IMR-90 (cell line): ENCODE data around the gene MGLL. TPM values are rescaled to one million over a fixed set of nuclear protein-coding genes. Genes with fewer than 3 reads are reported as not detected.

ENCODE experiments used
- ATAC-seq: fragments of 200-7000 bp; cut with Tn5 transposase; 2 replicates; pipeline ENCODE4 v1.9.1; 2020; ENCODE audit warnings: low read depth, mild to moderate bottlenecking, moderate library complexity
- BruUV-seq: library from RNA; stranded (reverse); fragments of 400-500 nt; replicated peaks from 2 replicates; lab custom pipeline; 2021; lab: Mats Ljungman, UMichigan
- CTCF ChIA-PET: fragments of 300-600 bp; formaldehyde crosslinking; extraction: SDS; loops from one replicate; lab custom pipeline; 2021; ENCODE audit warnings: antibody characterized with exemption; lab: Yijun Ruan, JAX
- POLR2A ChIA-PET: fragments of 300-600 bp; sonication (Branson Sonifier 250); formaldehyde crosslinking; loops from one replicate; lab custom pipeline; 2022; ENCODE audit warnings: antibody characterized with exemption; ENCODE audit not compliant: unreplicated experiment; lab: Charles Lee
- DNase-seq: peaks from one replicate; pipeline ENCODE4 v3.0.0; 2013
- H2AFZ ChIP-seq: replicated peaks from 2 replicates; pipeline ENCODE3; 2013; ENCODE audit warnings: low read length, mild to moderate bottlenecking; ENCODE audit not compliant: poor library complexity
- H2AK5ac ChIP-seq: 2 replicates; pipeline ENCODE4 v1.6.1; 2013; ENCODE audit warnings: low read depth, low read length, inconsistent platforms
- H2AK9ac ChIP-seq: replicated peaks from 2 replicates; pipeline ENCODE3; 2013; ENCODE audit warnings: mild to moderate bottlenecking, low read depth, low read length, moderate library complexity; ENCODE audit not compliant: poor library complexity
- H2BK120ac ChIP-seq: 2 replicates; pipeline ENCODE4 v1.6.1; 2013; ENCODE audit warnings: low read depth, low read length, inconsistent platforms
- H2BK15ac ChIP-seq: 3 replicates; pipeline ENCODE4 v1.6.1; 2013; ENCODE audit warnings: low read depth, low read length, inconsistent platforms
- H2BK20ac ChIP-seq: 2 replicates; pipeline ENCODE4 v1.6.1; 2013; ENCODE audit warnings: low read depth, mild to moderate bottlenecking, inconsistent platforms, low read length, moderate library complexity
- H2BK5ac ChIP-seq: 2 replicates; pipeline ENCODE4 v1.6.1; 2013; ENCODE audit warnings: mild to moderate bottlenecking, low read depth, low read length, inconsistent platforms; ENCODE audit not compliant: poor library complexity, severe bottlenecking
- H3K14ac ChIP-seq: replicated peaks from 2 replicates; pipeline ENCODE4 v1.6.1; 2013; ENCODE audit warnings: low read depth, low read length, inconsistent platforms
- H3K18ac ChIP-seq: 2 replicates; pipeline ENCODE4 v1.6.1; 2013; ENCODE audit warnings: low read depth, low read length, control low read depth
- H3K23ac ChIP-seq: 2 replicates; pipeline ENCODE4 v1.6.1; 2013; ENCODE audit warnings: low read depth, low read length, inconsistent platforms
- H3K27ac ChIP-seq: 2 replicates; pipeline ENCODE4 v1.5.1; 2013; ENCODE audit warnings: mild to moderate bottlenecking, control low read depth, low read length; ENCODE audit not compliant: insufficient read depth
- H3K27me3 ChIP-seq: 2 replicates; pipeline ENCODE4 v1.6.1; 2013; ENCODE audit warnings: low read length; ENCODE audit not compliant: control insufficient read depth, insufficient read depth
- H3K36me3 ChIP-seq: 2 replicates; pipeline ENCODE4 v1.6.1; 2013; ENCODE audit warnings: low read length, mixed read lengths; ENCODE audit not compliant: control insufficient read depth, insufficient read depth
- H3K4ac ChIP-seq: 2 replicates; pipeline ENCODE4 v1.6.1; 2013; ENCODE audit warnings: low read depth, low read length, inconsistent platforms
- H3K4me1 ChIP-seq: 2 replicates; pipeline ENCODE4 v1.6.1; 2013; ENCODE audit warnings: low read length, mixed read lengths; ENCODE audit not compliant: control insufficient read depth, insufficient read depth
- H3K4me2 ChIP-seq: 2 replicates; pipeline ENCODE4 v1.6.1; 2013; ENCODE audit warnings: low read depth, mild to moderate bottlenecking, control low read depth, low read length, moderate library complexity
- H3K4me3 ChIP-seq: 2 replicates; pipeline ENCODE4 v1.5.1; 2013; ENCODE audit warnings: low read depth, mild to moderate bottlenecking, control low read depth, low read length, moderate library complexity; ENCODE audit not compliant: insufficient read depth
- H3K56ac ChIP-seq: 2 replicates; pipeline ENCODE4 v1.6.1; 2013; ENCODE audit warnings: low read length, inconsistent platforms; ENCODE audit not compliant: insufficient read depth; ENCODE audit errors: extremely low read depth
- H3K79me1 ChIP-seq, 2 experiments: 2 replicates each; pipeline ENCODE4 v1.6.1; 2013; ENCODE audit warnings: low read length in 2 of 2, inconsistent platforms in 1 of 2, low read depth in 1 of 2
- H3K9ac ChIP-seq: 2 replicates; pipeline ENCODE4 v1.6.1; 2013; ENCODE audit warnings: low read depth, low read length, control low read depth
- H3K9me1 ChIP-seq: 2 replicates; pipeline ENCODE4 v1.6.1; 2013; ENCODE audit warnings: low read length, inconsistent platforms; ENCODE audit not compliant: insufficient read depth
- H3K9me3 ChIP-seq: 2 replicates; pipeline ENCODE4 v1.6.1; 2013; ENCODE audit warnings: low read length; ENCODE audit not compliant: control insufficient read depth, insufficient read depth
- H4K20me1 ChIP-seq: 2 replicates; pipeline ENCODE4 v1.6.1; 2013; ENCODE audit warnings: low read length, inconsistent platforms; ENCODE audit not compliant: insufficient read depth
- H4K5ac ChIP-seq: 2 replicates; pipeline ENCODE4 v1.6.1; 2013; ENCODE audit warnings: mild to moderate bottlenecking, low read depth, low read length, control low read depth
- H4K8ac ChIP-seq, 2 experiments: 2 replicates each; pipeline ENCODE4 v1.6.1; 2013; ENCODE audit warnings: low read depth in 2 of 2, low read length in 2 of 2, control low read depth in 1 of 2, inconsistent platforms in 1 of 2
- H4K91ac ChIP-seq: 2 replicates; pipeline ENCODE4 v1.6.1; 2013; ENCODE audit warnings: low read depth, low read length, inconsistent platforms; ENCODE audit not compliant: insufficient read depth
- CEBPB ChIP-seq: IDR thresholded peaks from 2 replicates; pipeline ENCODE4 v1.6.1; 2012; ENCODE audit warnings: low read depth, low read length, improper control_type of control experiment
- WGBS, 2 experiments: methylation state at CpG; one replicate each; pipeline versions ENCODE4 v1.1.5 to v1.1.7; 2013; ENCODE audit warnings: missing lambda C conversion rate in 2 of 2; ENCODE audit not compliant: insufficient read length in 1 of 2; ENCODE audit errors: extremely low coverage in 2 of 2; 5-methylcytosine and 5-hydroxymethylcytosine counted together
- dilution Hi-C: fragments of 300-500 bp; cut with HindIII; formaldehyde crosslinking; loops from one replicate; pipeline ENCODE4 v1.14.3; 2018; ENCODE audit warnings: low sequenced_read_pairs; ENCODE audit not compliant: unreplicated experiment
- in situ Hi-C: fragments of 300-500 bp; cut with MboI; formaldehyde crosslinking; loops from 3 replicates; pipeline ENCODE4 v1.14.3; 2019; ENCODE audit warnings: low sequenced_read_pairs, inconsistent platforms, mixed read lengths
- intact Hi-C: fragments of 100-400 bp; cut with micrococcal nuclease; formaldehyde crosslinking; loops from 2 replicates; pipeline ENCODE4 v1.10.0; 2022
- polyA plus RNA-seq, 3 experiments: library from polyadenylated mRNA; depleted of rRNA; stranded (reverse); fragments of >200 nt; gene quantifications; 2 replicates each; pipeline ENCODE4 v1.2.3, GENCODE V29; 2012; ENCODE audit warnings: low replicate concordance in 1 of 3
- total RNA-seq: library from RNA; depleted of rRNA; stranded (reverse); fragments of >200 nt; gene quantifications from 2 replicates; pipeline ENCODE4 v1.2.3, GENCODE V29; 2012
- TF ChIP-seq, protein P1 (sequence below): fragments of 150-350 bp; IDR thresholded peaks from 2 replicates; pipeline ENCODE4 v1.6.1; 2017; ENCODE audit warnings: mild to moderate bottlenecking, antibody characterized with exemption, low read length, low read depth
- TF ChIP-seq, protein P2 (sequence below): conservative IDR thresholded peaks from 2 replicates; pipeline ENCODE4 v1.5.1; 2012; ENCODE audit warnings: mild to moderate bottlenecking, low read depth, low read length, improper control_type of control experiment

Gene MGLL
- total and polyA plus RNA-seq, 2 of the 4 experiments (the other 2 are of a cell fraction) = 23.7 to 60.6 TPM

DNA sequence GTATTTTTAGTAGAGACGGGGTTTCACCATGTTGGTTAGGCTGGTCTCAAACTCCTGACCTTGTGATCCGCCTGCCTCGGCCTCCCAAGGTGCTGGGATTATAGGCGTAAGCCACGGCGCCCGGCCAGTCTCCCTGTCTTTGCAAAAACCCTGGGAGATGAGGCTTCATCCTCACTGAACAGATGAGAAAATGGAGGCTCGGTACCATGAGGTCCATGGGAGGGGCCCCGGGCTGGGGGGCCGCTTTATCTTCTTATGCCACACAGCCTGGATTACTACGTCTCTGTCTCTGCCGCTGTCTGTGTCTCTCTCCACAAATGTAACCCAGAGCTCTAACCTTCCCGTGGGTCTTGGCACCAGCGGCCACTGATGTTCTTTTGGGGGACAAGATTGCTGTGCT lies 110.4 kb downstream of the MGLL start:
- Histone ChIP-seq H4K20me1 (no peaks in the 10 kb centered on the region), H2AK9ac (no peak overlapping the region), H3K79me1 (peaks cover 10 to 48% of the 10 kb centered on the region in 2 experiments; a peak in 3 of 4 replicates), H3K4me1 (peaks cover 5% of the 10 kb centered on the region; the same call in 1 of the 2 replicates), H2BK5ac (no peak overlapping the region), H2AFZ (no peak overlapping the region), H4K5ac (no peak overlapping the region), H3K23ac (no peak overlapping the region), H2BK15ac (no peak overlapping the region), H3K9ac (no peak overlapping the region), H3K9me3 (no peaks in the 10 kb centered on the region), H3K9me1 (peaks cover 15% of the 10 kb centered on the region), H2BK120ac (no peak overlapping the region), H2AK5ac (no peak overlapping the region), H3K14ac (no peak overlapping the region), H2BK20ac (no peak overlapping the region), H4K91ac (no peak overlapping the region), H3K4me3 (no peak overlapping the region), H3K4me2 (no peak overlapping the region), H3K36me3 (peaks cover 12% of the 10 kb centered on the region), H3K27ac (no peak overlapping the region), H3K27me3 (no peaks in the 10 kb centered on the region), H3K18ac (no peak overlapping the region), H4K8ac (no peak overlapping the region), H3K56ac (no peak overlapping the region), H3K4ac (no peak overlapping the region)
- ATAC-seq = no peak
- no TSS peak for BruUV-seq
- intact Hi-C loops = no loop called here
- dilution Hi-C loops = no loop called here
- in situ Hi-C loops = no loop called here
- TF ChIP-seq CEBPB = no peak
- TF ChIP-seq, protein P1, sequence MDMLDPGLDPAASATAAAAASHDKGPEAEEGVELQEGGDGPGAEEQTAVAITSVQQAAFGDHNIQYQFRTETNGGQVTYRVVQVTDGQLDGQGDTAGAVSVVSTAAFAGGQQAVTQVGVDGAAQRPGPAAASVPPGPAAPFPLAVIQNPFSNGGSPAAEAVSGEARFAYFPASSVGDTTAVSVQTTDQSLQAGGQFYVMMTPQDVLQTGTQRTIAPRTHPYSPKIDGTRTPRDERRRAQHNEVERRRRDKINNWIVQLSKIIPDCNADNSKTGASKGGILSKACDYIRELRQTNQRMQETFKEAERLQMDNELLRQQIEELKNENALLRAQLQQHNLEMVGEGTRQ = no peak
- TF ChIP-seq, protein P2, sequence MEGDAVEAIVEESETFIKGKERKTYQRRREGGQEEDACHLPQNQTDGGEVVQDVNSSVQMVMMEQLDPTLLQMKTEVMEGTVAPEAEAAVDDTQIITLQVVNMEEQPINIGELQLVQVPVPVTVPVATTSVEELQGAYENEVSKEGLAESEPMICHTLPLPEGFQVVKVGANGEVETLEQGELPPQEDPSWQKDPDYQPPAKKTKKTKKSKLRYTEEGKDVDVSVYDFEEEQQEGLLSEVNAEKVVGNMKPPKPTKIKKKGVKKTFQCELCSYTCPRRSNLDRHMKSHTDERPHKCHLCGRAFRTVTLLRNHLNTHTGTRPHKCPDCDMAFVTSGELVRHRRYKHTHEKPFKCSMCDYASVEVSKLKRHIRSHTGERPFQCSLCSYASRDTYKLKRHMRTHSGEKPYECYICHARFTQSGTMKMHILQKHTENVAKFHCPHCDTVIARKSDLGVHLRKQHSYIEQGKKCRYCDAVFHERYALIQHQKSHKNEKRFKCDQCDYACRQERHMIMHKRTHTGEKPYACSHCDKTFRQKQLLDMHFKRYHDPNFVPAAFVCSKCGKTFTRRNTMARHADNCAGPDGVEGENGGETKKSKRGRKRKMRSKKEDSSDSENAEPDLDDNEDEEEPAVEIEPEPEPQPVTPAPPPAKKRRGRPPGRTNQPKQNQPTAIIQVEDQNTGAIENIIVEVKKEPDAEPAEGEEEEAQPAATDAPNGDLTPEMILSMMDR = no peak
- DNase-seq = no peak
- CTCF ChIA-PET = no interaction called here
- POLR2A ChIA-PET = no interaction called here
- WGBS, 2 experiments = 91% methylated on average over 5 of the region's 14 CpGs; no CpG with 5 or more reads in 1 of the 2 experiments
